Cardiac muscle cell (in vitro differentiated cells and primary cell): Measurements from ENCODE around the gene PLBD2. TPM values are rescaled to one million over a fixed set of nuclear protein-coding genes. Genes with fewer than 3 reads are reported as not detected.

Source experiments
- DNase-seq, 2 donors: peaks; one replicate each; pipeline versions ENCODE4 v3.0.0 to v3.0.0-alpha.2; 2010 to 2017; ENCODE audit warnings: low read depth in 1 of 2, low spot score in 1 of 2
- H3K27ac ChIP-seq: fragments of 200-600 bp; sonication (generic); 2 replicates; pipeline ENCODE4 v1.5.1; 2016
- H3K27me3 ChIP-seq: fragments of 200-600 bp; sonication (generic); 2 replicates; pipeline ENCODE4 v1.6.0; 2016; ENCODE audit warnings: control low read depth
- H3K36me3 ChIP-seq: fragments of 200-600 bp; sonication (generic); 2 replicates; pipeline ENCODE4 v1.5.1; 2016; ENCODE audit warnings: control low read depth
- H3K4me1 ChIP-seq: fragments of 200-600 bp; sonication (generic); 2 replicates; pipeline ENCODE4 v1.8.1; 2017; ENCODE audit warnings: low read depth, mild to moderate bottlenecking, mixed run types
- H3K4me3 ChIP-seq: fragments of 200-600 bp; sonication (generic); 2 replicates; pipeline ENCODE4 v1.5.1; 2016; ENCODE audit warnings: mild to moderate bottlenecking
- H3K9me3 ChIP-seq: fragments of 200-600 bp; sonication (generic); 2 replicates; pipeline ENCODE4 v1.5.1; 2017; ENCODE audit warnings: low read depth, mild to moderate bottlenecking, control low read depth
- CTCF ChIP-seq: IDR thresholded peaks from 2 replicates; pipeline ENCODE4 v1.5.1; 2012; ENCODE audit warnings: low read depth, mild to moderate bottlenecking, low read length
- polyA plus RNA-seq: library from polyadenylated mRNA; unstranded; fragments of >200 nt; fragmentation: Nextera tagmentation; extraction: Ambion mirVana; gene quantifications from 2 replicates; pipeline ENCODE4 v1.2.1, GENCODE V29; 2016
- total RNA-seq: library from RNA; depleted of rRNA; stranded (reverse); fragments of >200 nt; gene quantifications from 2 replicates; pipeline ENCODE4 v1.2.3, GENCODE V29; 2016

PLBD2 gene
- total and polyA plus RNA-seq, 2 experiments from 2014 or later = 11.7 to 17.3 TPM

- no peak for TF ChIP-seq CTCF
- Histone ChIP-seq H3K4me1 (no peaks in the 10 kb centered on the region), H3K27ac (no peak overlapping the region), H3K4me3 (no peak overlapping the region), H3K27me3 (peaks cover 2% of the 10 kb centered on the region), H3K36me3 (no peaks in the 10 kb centered on the region), H3K9me3 (no peaks in the 10 kb centered on the region)
- DNase-seq = no peak
Observed at GRCh38 chr12:113339540-113339939, 18.8 kb upstream of the PLBD2 start.

GRCh38 chr12:113340061-113340460, 18.3 kb upstream of the PLBD2 start:
- Histone ChIP-seq H3K27me3 (no peaks in the 10 kb centered on the region), H3K4me1 (no peaks in the 10 kb centered on the region), H3K27ac (no peak overlapping the region), H3K36me3 (no peaks in the 10 kb centered on the region), H3K4me3 (no peak overlapping the region), H3K9me3 (no peaks in the 10 kb centered on the region)
- TF ChIP-seq CTCF = no peak
- no peak for DNase-seq

GRCh38 chr12:113341535-113341934, 16.9 kb upstream of the PLBD2 start:
- no peak overlapping the region for H3K4me3 ChIP-seq
- H3K27me3 ChIP-seq = no peaks in the 10 kb centered on the region
- TF ChIP-seq CTCF = no peak
- DNase-seq = no peak
- no peak overlapping the region for H3K27ac ChIP-seq
- no peaks in the 10 kb centered on the region for H3K4me1 ChIP-seq
- no peaks in the 10 kb centered on the region for H3K9me3 ChIP-seq
- no peaks in the 10 kb centered on the region for H3K36me3 ChIP-seq

GRCh38 chr12:113345318-113345717, 13.1 kb upstream of the PLBD2 start:
- H3K4me3 ChIP-seq = no peak overlapping the region
- H3K36me3 ChIP-seq = no peaks in the 10 kb centered on the region
- no peaks in the 10 kb centered on the region for H3K27me3 ChIP-seq
- H3K4me1 ChIP-seq = no peaks in the 10 kb centered on the region
- no peak for TF ChIP-seq CTCF
- H3K9me3 ChIP-seq = no peaks in the 10 kb centered on the region
- H3K27ac ChIP-seq = no peak overlapping the region
- no peak for DNase-seq

- no peak for DNase-seq
- Histone ChIP-seq H3K4me3 (no peak overlapping the region), H3K36me3 (no peaks in the 10 kb centered on the region), H3K9me3 (no peaks in the 10 kb centered on the region), H3K27me3 (no peaks in the 10 kb centered on the region), H3K4me1 (no peaks in the 10 kb centered on the region), H3K27ac (no peak overlapping the region)
- no peak for TF ChIP-seq CTCF
Observed at GRCh38 chr12:113346353-113346752, 12.0 kb upstream of the PLBD2 start.

GRCh38 chr12:113347107-113347506, 11.3 kb upstream of the PLBD2 start:
- no peak overlapping the region for H3K27ac ChIP-seq
- H3K9me3 ChIP-seq = no peaks in the 10 kb centered on the region
- H3K4me3 ChIP-seq = no peak overlapping the region
- H3K36me3 ChIP-seq = no peaks in the 10 kb centered on the region
- DNase-seq = no peak
- H3K27me3 ChIP-seq = no peaks in the 10 kb centered on the region
- no peak for TF ChIP-seq CTCF
- H3K4me1 ChIP-seq = no peaks in the 10 kb centered on the region
